Hepatocyte (in vitro differentiated cells): ENCODE data around the gene CXCL11. TPM values are rescaled to one million over a fixed set of nuclear protein-coding genes. Genes with fewer than 3 reads are reported as not detected.

ENCODE experiments used
- DNase-seq: peaks from one replicate; pipeline ENCODE4 v3.0.0-alpha.2; 2016; ENCODE audit warnings: low spot score
- H2AFZ ChIP-seq: fragments of 200-600 bp; sonication (generic); 2 replicates; pipeline ENCODE4 v1.6.0; 2016; ENCODE audit warnings: antibody characterized with exemption, mild to moderate bottlenecking
- H3K27ac ChIP-seq: fragments of 200-600 bp; sonication (generic); 2 replicates; pipeline ENCODE4 v1.5.1; 2016; ENCODE audit warnings: mild to moderate bottlenecking
- H3K27me3 ChIP-seq: fragments of 200-600 bp; sonication (generic); 2 replicates; pipeline ENCODE4 v1.6.1; 2016
- H3K36me3 ChIP-seq: fragments of 200-600 bp; sonication (generic); replicated peaks from 2 replicates; pipeline ENCODE4 v1.5.1; 2016; ENCODE audit warnings: low read depth; ENCODE audit not compliant: insufficient read depth
- H3K4me1 ChIP-seq: fragments of 200-600 bp; sonication (generic); 2 replicates; pipeline ENCODE4 v1.5.1; 2016; ENCODE audit warnings: mild to moderate bottlenecking, moderate library complexity; ENCODE audit not compliant: insufficient read depth
- H3K4me2 ChIP-seq: fragments of 200-600 bp; sonication (generic); 2 replicates; pipeline ENCODE4 v1.6.0; 2016
- H3K4me3 ChIP-seq: fragments of 200-600 bp; sonication (generic); 2 replicates; pipeline ENCODE4 v1.5.1; 2016; ENCODE audit warnings: mild to moderate bottlenecking
- H3K79me2 ChIP-seq: fragments of 200-600 bp; sonication (generic); 2 replicates; pipeline ENCODE4 v1.6.0; 2017; ENCODE audit warnings: mild to moderate bottlenecking
- H3K9me2 ChIP-seq: fragments of 200-600 bp; sonication (generic); replicated peaks from 2 replicates; pipeline ENCODE4 v1.6.0; 2017; ENCODE audit warnings: mild to moderate bottlenecking; ENCODE audit not compliant: insufficient read depth
- H3K9me3 ChIP-seq: fragments of 200-600 bp; sonication (generic); 2 replicates; pipeline ENCODE4 v1.5.1; 2016; ENCODE audit warnings: low read depth, mild to moderate bottlenecking
- H4K20me1 ChIP-seq: fragments of 200-600 bp; sonication (generic); 2 replicates; pipeline ENCODE4 v1.6.0; 2016; ENCODE audit warnings: mild to moderate bottlenecking; ENCODE audit not compliant: insufficient read depth, poor library complexity, severe bottlenecking
- EZH2 ChIP-seq: fragments of 200-600 bp; sonication (generic); IDR thresholded peaks from 2 replicates; pipeline ENCODE4 v1.6.1; 2016; ENCODE audit warnings: antibody characterized with exemption, mild to moderate bottlenecking, borderline replicate concordance
- EZH2phosphoT487 ChIP-seq: fragments of 200-600 bp; sonication (generic); IDR thresholded peaks from one replicate; pipeline ENCODE4 v1.6.1; 2018; ENCODE audit warnings: antibody characterized with exemption, mild to moderate bottlenecking, low read depth, moderate library complexity; ENCODE audit not compliant: unreplicated experiment, severe bottlenecking
- WGBS: methylation state at CpG from one replicate; pipeline ENCODE4 v1.1.6; 2016; ENCODE audit warnings: low lambda C conversion rate; ENCODE audit errors: missing lambda C conversion rate; 5-methylcytosine and 5-hydroxymethylcytosine counted together
- polyA plus RNA-seq: library from polyadenylated mRNA; unstranded; fragments of >200 nt; fragmentation: Nextera tagmentation; extraction: Ambion mirVana; gene quantifications from 2 replicates; pipeline ENCODE4 v1.2.1, GENCODE V29; 2016
- total RNA-seq: library from RNA; depleted of rRNA; stranded (reverse); fragments of >200 nt; gene quantifications from 2 replicates; pipeline ENCODE4 v1.2.3, GENCODE V29; 2014
- TF ChIP-seq, protein P1 (sequence below): fragments of 200-600 bp; sonication (generic); IDR thresholded peaks from 2 replicates; pipeline ENCODE4 v1.5.1; 2016; ENCODE audit warnings: antibody characterized with exemption, mild to moderate bottlenecking; ENCODE audit not compliant: poor library complexity

Gene CXCL11
- total and polyA plus RNA-seq, 2 experiments from 2014 or later: not detected

DNA sequence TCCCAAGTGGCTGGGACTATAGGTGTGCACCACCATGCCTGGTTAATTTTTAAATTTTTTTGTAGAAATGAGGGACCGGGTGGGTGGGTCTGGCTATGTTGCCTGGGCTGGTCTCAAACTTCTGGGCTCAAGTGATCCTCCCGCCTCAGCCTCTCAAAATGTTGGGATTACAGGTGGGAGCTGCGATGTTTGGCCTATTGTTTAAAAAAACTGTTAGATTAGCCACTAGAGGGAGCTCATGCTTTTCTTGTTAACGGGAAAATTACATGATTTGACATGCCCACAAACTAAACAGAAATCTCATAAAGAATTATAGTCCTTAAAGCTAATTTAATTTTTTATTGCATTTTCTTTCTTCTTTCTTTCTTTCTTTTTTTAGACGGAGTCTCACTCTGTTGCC lies 40.1 kb downstream of the CXCL11 start:
- no peak for TF ChIP-seq EZH2
- TF ChIP-seq EZH2phosphoT487: no peak
- TF ChIP-seq, protein P1, sequence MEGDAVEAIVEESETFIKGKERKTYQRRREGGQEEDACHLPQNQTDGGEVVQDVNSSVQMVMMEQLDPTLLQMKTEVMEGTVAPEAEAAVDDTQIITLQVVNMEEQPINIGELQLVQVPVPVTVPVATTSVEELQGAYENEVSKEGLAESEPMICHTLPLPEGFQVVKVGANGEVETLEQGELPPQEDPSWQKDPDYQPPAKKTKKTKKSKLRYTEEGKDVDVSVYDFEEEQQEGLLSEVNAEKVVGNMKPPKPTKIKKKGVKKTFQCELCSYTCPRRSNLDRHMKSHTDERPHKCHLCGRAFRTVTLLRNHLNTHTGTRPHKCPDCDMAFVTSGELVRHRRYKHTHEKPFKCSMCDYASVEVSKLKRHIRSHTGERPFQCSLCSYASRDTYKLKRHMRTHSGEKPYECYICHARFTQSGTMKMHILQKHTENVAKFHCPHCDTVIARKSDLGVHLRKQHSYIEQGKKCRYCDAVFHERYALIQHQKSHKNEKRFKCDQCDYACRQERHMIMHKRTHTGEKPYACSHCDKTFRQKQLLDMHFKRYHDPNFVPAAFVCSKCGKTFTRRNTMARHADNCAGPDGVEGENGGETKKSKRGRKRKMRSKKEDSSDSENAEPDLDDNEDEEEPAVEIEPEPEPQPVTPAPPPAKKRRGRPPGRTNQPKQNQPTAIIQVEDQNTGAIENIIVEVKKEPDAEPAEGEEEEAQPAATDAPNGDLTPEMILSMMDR: peak; percentile 71
- H2AFZ ChIP-seq: no peak overlapping the region
- peak; percentile 78 for DNase-seq
- H3K4me1 ChIP-seq: no peaks in the 10 kb centered on the region
- H3K36me3 ChIP-seq: no peaks in the 10 kb centered on the region
- H3K9me2 ChIP-seq: no peaks in the 10 kb centered on the region
- H4K20me1 ChIP-seq: no peaks in the 10 kb centered on the region
- no peak overlapping the region for H3K27ac ChIP-seq
- no peaks in the 10 kb centered on the region for H3K27me3 ChIP-seq
- H3K79me2 ChIP-seq: no peaks in the 10 kb centered on the region
- no peak overlapping the region for H3K4me3 ChIP-seq
- no peaks in the 10 kb centered on the region for H3K9me3 ChIP-seq
- WGBS: 11% methylated on average over 5 of the region's 5 CpGs
- H3K4me2 ChIP-seq: no peak overlapping the region

DNA sequence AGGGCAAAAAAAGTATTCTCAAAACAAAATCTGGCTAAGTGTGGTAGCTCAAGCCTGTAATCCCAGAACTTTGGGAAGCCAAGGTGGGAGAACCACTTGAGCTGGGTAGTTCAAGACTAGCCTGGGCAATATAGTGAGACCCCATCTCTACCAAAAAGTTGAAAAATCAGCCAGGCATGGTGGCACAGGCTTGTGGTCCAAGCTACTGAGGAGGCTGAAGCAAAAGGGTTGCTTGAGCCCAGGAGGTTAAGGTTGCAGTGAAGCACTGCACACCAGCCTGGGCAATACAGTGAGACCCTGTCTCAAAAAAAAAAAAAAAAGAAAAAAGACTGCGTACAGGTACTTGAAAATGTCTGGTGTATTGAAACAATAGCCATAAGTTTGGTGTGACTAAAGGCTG lies 43.4 kb downstream of the CXCL11 start:
- WGBS: 89% methylated on average over 1 of the region's 1 CpG
- TF ChIP-seq, protein P1: no peak
- TF ChIP-seq EZH2phosphoT487 (no peak), EZH2 (no peak)

DNA sequence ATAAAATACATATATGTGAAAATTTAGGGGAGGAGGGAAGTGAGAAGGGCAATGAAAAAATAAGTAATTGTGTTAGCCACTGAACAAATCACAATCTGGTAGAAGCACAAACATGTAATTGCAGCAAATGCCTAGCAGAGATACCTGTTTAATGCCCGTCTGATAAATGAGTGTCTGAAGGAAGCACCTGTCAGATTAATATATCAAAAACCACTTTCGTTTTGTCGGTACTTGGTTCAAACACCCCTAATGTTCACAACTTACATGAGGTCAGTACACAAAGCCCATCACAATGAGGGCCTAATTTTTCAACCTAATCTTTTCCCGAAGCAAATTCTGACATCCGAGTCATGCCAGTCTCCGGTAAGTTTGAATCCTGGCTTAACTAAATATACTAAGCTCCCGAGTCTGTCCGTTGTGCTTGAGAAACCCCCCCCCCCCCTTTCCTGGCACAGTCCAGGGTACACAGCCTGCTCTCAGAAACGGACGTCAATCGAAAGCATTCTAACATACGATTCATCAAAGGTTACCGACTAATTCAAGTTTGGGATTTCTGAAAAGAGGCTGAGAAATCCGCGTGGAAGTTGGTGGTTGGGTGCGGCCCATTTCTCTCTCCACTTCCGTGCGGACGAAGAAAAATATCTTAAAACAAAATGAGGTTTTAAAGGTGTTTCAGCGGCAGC lies 45.9 kb downstream of the CXCL11 start:
- H3K27me3 ChIP-seq: no peaks in the 10 kb centered on the region
- H3K9me2 ChIP-seq: no peaks in the 10 kb centered on the region
- H2AFZ ChIP-seq: peak overlapping the region; percentile 98
- peak overlapping the region; percentile 89 for H3K4me3 ChIP-seq
- no peak for TF ChIP-seq EZH2phosphoT487
- TF ChIP-seq, protein P1: no peak
- peaks cover 56% of the 10 kb centered on the region for H3K79me2 ChIP-seq
- H3K27ac ChIP-seq: peak overlapping the region; percentile 70
- peak overlapping the region; percentile 89 for H3K4me2 ChIP-seq
- WGBS: 3% methylated on average over 20 of the region's 20 CpGs
- no peaks in the 10 kb centered on the region for H3K9me3 ChIP-seq
- peaks cover 8% of the 10 kb centered on the region for H4K20me1 ChIP-seq
- no peaks in the 10 kb centered on the region for H3K4me1 ChIP-seq
- no peaks in the 10 kb centered on the region for H3K36me3 ChIP-seq
- DNase-seq: no peak

More for the DNA sequence above, 43.4 kb downstream of the CXCL11 start:
- Histone ChIP-seq H2AFZ (no peak overlapping the region), H3K9me2 (no peaks in the 10 kb centered on the region), H3K4me2 (no peak overlapping the region), H3K9me3 (no peaks in the 10 kb centered on the region), H4K20me1 (peaks cover 8% of the 10 kb centered on the region), H3K27ac (no peak overlapping the region), H3K79me2 (peaks cover 32% of the 10 kb centered on the region), H3K4me1 (no peaks in the 10 kb centered on the region), H3K4me3 (no peak overlapping the region), H3K27me3 (no peaks in the 10 kb centered on the region), H3K36me3 (no peaks in the 10 kb centered on the region)
- DNase-seq: no peak
